SJSA1 (cell line): ENCODE results near the gene CDH18. TPM values are rescaled to one million over a fixed set of nuclear protein-coding genes. Genes with fewer than 3 reads are reported as not detected.

Experiments used
- DNase-seq, 2 experiments: peaks; one replicate each; pipeline ENCODE4 v3.0.0-alpha.2; 2015 to 2020; ENCODE audit warnings: low spot score in 2 of 2, low read depth in 1 of 2
- H3K27ac ChIP-seq: fragments of 250-450 bp; sonication (Bioruptor Pico); 2 replicates; pipeline ENCODE4 v1.5.1; 2020; ENCODE audit warnings: mild to moderate bottlenecking, moderate library complexity
- H3K27me3 ChIP-seq: fragments of 250-450 bp; sonication (Bioruptor Pico); replicated peaks from 2 replicates; pipeline ENCODE4 v1.5.1; 2020; ENCODE audit warnings: mild to moderate bottlenecking, moderate library complexity
- H3K36me3 ChIP-seq: fragments of 250-450 bp; sonication (Bioruptor Pico); 2 replicates; pipeline ENCODE4 v1.5.1; 2020; ENCODE audit warnings: mild to moderate bottlenecking
- H3K4me1 ChIP-seq: fragments of 250-450 bp; sonication (Bioruptor Pico); replicated peaks from 2 replicates; pipeline ENCODE4 v1.6.1; 2021; ENCODE audit warnings: mild to moderate bottlenecking
- H3K4me3 ChIP-seq: fragments of 250-450 bp; sonication (Bioruptor Pico); 2 replicates; pipeline ENCODE4 v1.5.1; 2020; ENCODE audit warnings: mild to moderate bottlenecking
- H3K9me3 ChIP-seq: fragments of 250-450 bp; sonication (Bioruptor Pico); replicated peaks from 2 replicates; pipeline ENCODE4 v1.5.1; 2020; ENCODE audit warnings: mild to moderate bottlenecking
- total RNA-seq: library from RNA; depleted of rRNA; stranded (reverse); fragments of >200 nt; shearing (Covaris generic); gene quantifications from 2 replicates; pipeline ENCODE4 v1.2.3, GENCODE V29; 2014

The CDH18 gene
- total RNA-seq, 1 experiment from 2014 or later: not detected

DNA sequence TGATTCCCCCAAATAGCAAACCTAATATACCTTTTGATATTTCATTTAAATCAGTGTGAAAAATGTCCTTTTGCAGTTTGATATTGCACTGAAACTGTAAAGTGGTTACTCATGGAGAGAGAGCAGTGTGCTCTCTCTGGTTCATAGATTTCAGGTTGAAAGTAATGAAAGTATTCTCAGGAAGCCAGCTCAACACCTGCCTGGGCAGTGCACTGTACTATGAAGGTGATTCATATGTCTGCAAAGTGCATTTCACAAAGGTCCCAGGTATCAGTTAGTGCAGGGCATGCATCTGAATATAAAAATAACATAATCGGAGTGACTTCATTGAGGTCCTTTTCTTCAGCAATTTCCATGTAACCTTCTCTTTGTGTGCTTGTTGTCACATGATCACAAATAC lies 274.3 kb downstream of the CDH18 start:
- no peak for DNase-seq

DNA sequence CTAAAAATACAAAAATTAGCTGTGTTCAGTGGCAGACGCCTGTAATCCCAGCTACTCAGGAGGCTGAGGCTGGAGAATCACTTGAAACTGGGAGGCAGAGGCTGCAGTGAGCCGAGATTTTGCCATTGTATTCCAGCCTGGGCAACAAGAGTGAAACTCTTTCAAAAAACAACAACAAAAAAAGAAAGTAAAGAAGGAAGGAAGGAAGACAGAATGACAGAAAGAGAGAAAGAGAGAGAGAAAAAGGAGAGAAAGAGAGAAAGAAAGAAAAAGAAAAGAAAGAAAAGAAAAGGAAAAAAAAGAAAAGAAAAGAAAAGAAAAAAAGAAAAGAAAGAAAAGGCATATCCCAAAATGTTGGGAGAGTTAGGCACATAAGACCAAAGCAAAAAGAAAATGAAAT lies 278.6 kb downstream of the CDH18 start:
- H3K36me3 ChIP-seq: no peaks in the 10 kb centered on the region
- H3K9me3 ChIP-seq: no peaks in the 10 kb centered on the region; the same call in 1 of the 2 replicates
- H3K27me3 ChIP-seq: no peaks in the 10 kb centered on the region
- no peak overlapping the region for H3K4me3 ChIP-seq
- DNase-seq: no peak
- H3K27ac ChIP-seq: no peak overlapping the region
- no peaks in the 10 kb centered on the region for H3K4me1 ChIP-seq

More for the DNA sequence above, 274.3 kb downstream of the CDH18 start:
- Histone ChIP-seq H3K36me3 (no peaks in the 10 kb centered on the region), H3K27ac (no peak overlapping the region), H3K4me3 (no peak overlapping the region), H3K27me3 (no peaks in the 10 kb centered on the region), H3K9me3 (no peaks in the 10 kb centered on the region; the same call in 1 of the 2 replicates), H3K4me1 (no peaks in the 10 kb centered on the region)

DNA sequence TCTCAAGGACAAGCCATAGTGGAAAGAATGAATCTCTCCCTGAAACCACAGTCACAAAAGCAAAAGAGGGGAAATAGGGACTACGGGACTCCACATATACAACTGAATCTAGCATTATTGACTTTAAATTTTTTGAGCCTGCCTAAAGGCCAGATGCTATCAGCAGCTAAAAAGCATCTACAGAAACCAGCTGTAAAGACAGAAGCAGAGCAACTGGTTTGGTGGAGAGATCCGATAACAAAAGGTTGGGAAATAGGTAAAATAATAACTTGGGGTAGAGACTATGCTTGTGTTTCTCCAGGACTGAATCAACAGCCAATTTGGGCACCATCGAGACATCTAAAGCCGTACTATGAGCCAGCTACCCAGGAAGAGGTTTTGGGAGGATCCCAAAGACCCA lies 281.2 kb downstream of the CDH18 start:
- no peak for DNase-seq
- Histone ChIP-seq H3K9me3 (no peaks in the 10 kb centered on the region; the same call in 1 of the 2 replicates), H3K27me3 (no peaks in the 10 kb centered on the region), H3K36me3 (no peaks in the 10 kb centered on the region), H3K4me3 (no peak overlapping the region), H3K27ac (no peak overlapping the region), H3K4me1 (no peaks in the 10 kb centered on the region)

DNA sequence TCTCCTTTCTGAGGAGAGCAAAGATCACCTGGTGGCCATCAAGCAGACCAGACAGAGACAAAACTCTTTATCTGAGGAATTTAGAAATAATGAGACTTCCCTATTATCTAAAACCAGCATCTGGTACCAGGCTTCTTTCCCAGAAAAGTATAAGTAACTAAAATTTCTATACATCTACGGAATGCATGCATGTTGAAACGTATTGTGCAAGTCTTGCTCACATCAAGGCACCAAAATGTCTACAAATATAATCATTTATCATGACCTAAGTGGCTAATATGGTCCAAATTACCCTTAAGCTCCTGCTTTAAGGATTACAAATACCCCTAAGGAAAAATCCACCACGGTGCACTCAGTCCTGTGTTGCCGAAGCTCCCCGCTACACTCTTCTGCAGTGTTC lies 286.3 kb downstream of the CDH18 start:
- no peaks in the 10 kb centered on the region for H3K4me1 ChIP-seq
- H3K36me3 ChIP-seq: no peaks in the 10 kb centered on the region
- no peak overlapping the region for H3K27ac ChIP-seq
- DNase-seq: no peak
- no peak overlapping the region for H3K4me3 ChIP-seq
- no peaks in the 10 kb centered on the region for H3K27me3 ChIP-seq
- H3K9me3 ChIP-seq: no peaks in the 10 kb centered on the region

DNA sequence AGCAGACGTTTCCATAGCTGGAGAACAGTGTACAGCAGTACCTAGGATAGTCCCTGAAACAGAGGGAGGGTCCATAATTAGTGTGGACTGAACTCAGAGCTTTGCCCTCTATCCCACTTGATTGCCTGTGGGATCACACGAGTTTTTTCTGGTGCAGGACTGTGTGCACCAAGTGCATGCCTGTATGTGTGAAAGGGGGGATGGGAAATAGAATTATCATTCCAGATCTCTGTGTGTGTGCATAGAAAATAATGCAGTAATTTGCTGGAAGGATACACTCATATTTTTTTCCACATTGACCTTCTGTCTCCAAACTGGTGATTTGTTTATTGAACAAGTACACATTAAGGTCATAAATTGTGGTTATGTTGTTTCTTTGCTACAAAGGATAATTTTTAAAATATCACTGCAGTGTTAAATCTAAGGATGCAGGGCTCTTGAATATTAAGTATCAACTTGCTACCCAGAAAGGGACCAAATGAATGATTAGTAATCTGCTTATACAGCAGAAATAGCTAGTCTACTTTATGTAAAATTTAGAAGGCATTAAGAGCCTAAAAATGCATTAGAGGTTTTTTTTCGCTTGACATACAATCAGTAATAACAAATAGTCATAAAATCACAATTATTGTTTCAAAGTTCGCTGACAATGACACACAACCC lies 292.9 kb downstream of the CDH18 start:
- H3K36me3 ChIP-seq: no peaks in the 10 kb centered on the region
- no peaks in the 10 kb centered on the region for H3K9me3 ChIP-seq
- H3K4me3 ChIP-seq: no peak overlapping the region
- no peak overlapping the region for H3K27ac ChIP-seq
- no peak for DNase-seq
- H3K27me3 ChIP-seq: no peaks in the 10 kb centered on the region
- no peaks in the 10 kb centered on the region for H3K4me1 ChIP-seq

DNA sequence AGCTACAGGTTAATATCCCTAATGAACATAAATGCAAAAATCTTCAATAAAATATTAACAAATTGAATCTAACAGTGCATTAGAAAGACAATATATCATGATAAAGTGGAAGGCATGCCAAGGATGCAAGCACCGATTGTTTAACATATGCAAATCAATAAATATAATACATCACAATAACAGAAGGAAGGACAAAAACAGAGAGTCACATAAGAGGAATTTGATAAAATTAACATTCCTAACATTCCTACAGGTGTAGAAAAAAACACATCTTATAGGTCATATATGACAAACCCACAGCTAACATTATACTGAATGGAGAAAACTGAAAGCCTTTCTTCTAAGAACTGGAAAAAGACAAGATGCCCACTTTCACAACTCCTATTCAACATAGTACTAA lies 297.0 kb downstream of the CDH18 start:
- Histone ChIP-seq H3K36me3 (no peaks in the 10 kb centered on the region), H3K27ac (no peak overlapping the region), H3K27me3 (no peaks in the 10 kb centered on the region), H3K4me1 (no peaks in the 10 kb centered on the region), H3K4me3 (no peak overlapping the region), H3K9me3 (no peaks in the 10 kb centered on the region)
- no peak for DNase-seq

DNA sequence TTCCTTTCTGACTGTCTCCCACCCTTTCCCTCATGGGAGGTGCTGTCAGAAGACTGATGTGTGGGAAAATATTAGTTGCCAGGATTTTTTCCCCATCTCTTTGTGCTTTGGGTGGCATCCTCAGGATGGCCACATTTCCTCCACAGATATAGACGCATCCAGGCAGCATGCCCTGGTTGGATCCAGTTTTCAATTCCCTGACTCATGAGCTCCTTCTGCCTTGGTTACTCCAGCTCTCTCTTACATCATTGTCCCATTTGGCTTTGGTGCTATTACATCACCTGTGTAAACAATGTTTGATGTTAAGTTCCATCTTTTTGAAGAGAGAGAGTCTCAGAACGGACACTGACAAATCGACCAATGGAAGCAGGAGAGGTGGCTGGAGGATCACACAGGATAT lies 302.5 kb downstream of the CDH18 start:
- H3K27ac ChIP-seq: no peak overlapping the region
- H3K36me3 ChIP-seq: no peaks in the 10 kb centered on the region
- H3K27me3 ChIP-seq: no peaks in the 10 kb centered on the region
- no peaks in the 10 kb centered on the region for H3K9me3 ChIP-seq
- no peaks in the 10 kb centered on the region for H3K4me1 ChIP-seq
- no peak overlapping the region for H3K4me3 ChIP-seq
- DNase-seq: no peak

DNA sequence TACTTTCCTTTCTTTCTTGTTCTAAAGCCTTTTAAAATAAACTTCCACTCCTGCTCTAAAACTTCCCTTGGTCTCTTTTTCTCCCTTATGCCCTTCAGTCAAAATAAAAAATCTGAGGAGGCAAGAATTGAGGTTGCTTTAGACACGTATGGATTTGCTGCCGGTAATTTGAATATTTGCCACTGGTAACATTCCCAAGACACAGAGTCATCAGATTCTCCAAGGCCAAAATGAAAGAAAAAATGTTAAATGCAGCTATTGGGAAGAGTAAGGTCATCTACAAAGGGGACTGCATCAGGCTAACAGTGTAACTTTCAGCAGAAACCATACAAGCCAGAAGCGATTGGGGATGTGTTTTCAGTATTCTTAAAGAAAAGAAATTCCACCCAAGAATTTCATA lies 311.1 kb downstream of the CDH18 start:
- no peak for DNase-seq
- no peaks in the 10 kb centered on the region for H3K36me3 ChIP-seq
- H3K9me3 ChIP-seq: no peaks in the 10 kb centered on the region
- H3K4me3 ChIP-seq: no peak overlapping the region
- no peaks in the 10 kb centered on the region for H3K27me3 ChIP-seq
- no peaks in the 10 kb centered on the region for H3K4me1 ChIP-seq
- no peak overlapping the region for H3K27ac ChIP-seq

DNA sequence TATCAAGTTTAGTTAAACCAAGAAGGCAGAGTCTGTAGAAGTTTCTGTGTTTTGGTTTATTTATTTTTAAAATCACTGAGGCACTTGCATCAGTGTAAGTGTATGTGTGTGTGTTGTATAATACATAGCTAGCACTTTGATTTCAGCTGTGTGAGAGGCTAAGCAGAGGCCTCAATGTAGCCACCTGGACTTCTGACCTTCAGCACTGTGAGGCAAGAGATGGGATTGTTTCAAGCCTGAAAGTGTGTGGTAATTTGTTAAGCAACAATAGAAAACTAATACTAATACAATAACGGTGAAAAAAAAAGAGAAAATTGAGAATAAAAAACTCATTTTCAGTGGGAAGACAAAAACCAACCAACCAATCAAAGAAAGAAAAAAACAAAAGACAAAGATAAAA lies 327.3 kb downstream of the CDH18 start:
- no peaks in the 10 kb centered on the region for H3K27me3 ChIP-seq
- H3K9me3 ChIP-seq: no peaks in the 10 kb centered on the region; the same call in 1 of the 2 replicates
- no peaks in the 10 kb centered on the region for H3K4me1 ChIP-seq
- H3K27ac ChIP-seq: no peak overlapping the region
- no peak for DNase-seq
- H3K36me3 ChIP-seq: no peaks in the 10 kb centered on the region
- no peak overlapping the region for H3K4me3 ChIP-seq

DNA sequence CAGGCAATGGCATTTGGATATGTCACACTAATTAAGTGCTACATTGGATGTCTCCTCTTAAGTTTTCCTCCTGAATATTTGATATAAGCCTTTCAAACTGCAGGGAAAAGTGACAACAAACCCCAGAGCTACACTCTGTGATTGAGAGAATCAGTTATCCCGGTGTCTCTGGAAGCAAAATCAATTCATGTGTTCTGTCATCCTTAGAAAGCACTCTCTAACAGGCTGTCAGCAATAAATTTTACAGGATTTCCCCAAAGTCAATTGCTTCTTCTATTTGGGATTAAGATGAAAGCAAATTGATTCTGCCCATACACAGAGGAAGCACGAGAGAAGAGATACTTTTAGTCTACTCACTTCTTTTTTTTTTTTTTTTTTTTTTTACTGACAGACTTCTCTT lies 332.4 kb downstream of the CDH18 start:
- Histone ChIP-seq H3K4me3 (no peak overlapping the region), H3K27ac (no peak overlapping the region), H3K9me3 (no peaks in the 10 kb centered on the region), H3K36me3 (no peaks in the 10 kb centered on the region), H3K4me1 (no peaks in the 10 kb centered on the region), H3K27me3 (no peaks in the 10 kb centered on the region)
- DNase-seq: no peak

DNA sequence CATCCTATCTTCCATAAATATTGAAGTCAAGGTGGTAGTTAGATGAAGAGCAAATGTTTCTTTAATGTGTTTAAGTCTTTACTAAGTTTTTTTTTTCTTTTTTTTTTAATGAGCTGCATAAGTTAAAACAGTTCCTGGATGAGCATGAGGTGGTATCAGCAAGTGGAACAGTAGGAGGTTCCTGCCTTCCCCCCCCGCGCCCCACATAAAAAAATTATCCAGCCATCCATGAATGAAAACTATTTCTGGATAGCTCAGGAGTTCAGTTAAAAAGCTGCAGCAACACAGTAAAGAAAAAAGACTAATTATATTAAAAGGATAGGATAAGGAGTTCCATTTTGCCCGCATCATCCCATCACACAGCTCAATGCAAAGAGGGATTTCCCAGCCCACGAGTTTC lies 349.5 kb downstream of the CDH18 start:
- Histone ChIP-seq H3K4me3 (no peak overlapping the region), H3K4me1 (no peaks in the 10 kb centered on the region), H3K36me3 (no peaks in the 10 kb centered on the region), H3K27me3 (no peaks in the 10 kb centered on the region), H3K9me3 (no peaks in the 10 kb centered on the region), H3K27ac (no peak overlapping the region)
- DNase-seq: no peak

DNA sequence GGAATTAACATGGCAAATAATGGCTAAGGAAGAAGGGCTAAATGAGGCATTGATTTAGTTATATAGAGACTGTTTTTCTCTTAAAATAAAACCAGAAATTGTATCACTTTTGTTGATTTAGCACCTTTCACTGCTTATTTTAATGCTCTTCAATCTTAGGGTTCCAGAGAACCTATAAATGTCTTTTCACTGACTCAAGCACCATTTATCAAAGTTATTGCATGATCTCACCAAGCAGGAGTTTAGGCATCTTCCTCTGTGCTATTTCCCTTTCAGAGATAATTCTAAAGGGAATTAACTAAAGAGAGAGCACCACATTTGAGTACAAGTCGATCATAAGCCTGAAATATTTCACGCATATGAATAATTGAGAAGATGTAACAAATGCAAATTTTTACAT lies 357.1 kb downstream of the CDH18 start:
- Histone ChIP-seq H3K4me3 (no peak overlapping the region), H3K36me3 (no peaks in the 10 kb centered on the region), H3K4me1 (no peaks in the 10 kb centered on the region), H3K9me3 (no peaks in the 10 kb centered on the region), H3K27ac (no peak overlapping the region), H3K27me3 (no peaks in the 10 kb centered on the region)
- no peak for DNase-seq

DNA sequence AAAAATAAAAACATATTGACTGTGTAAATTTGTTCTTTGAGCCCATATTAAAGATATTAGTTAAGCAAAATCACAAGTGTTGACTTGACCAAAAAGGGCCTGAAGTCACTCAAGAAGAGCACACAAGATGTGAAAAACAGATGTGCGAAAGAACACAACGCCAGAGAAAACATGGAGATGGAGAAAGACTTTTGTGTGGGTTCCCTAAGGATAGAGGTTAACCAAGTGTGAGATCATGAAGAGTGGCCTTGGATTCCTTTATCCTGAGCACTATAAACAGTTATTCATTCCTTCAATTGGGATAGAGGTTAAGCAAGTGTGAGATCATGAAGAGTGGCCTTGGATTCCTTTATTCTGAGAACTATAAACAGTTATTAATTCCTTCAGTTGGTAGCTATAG lies 361.8 kb downstream of the CDH18 start:
- H3K4me3 ChIP-seq: no peak overlapping the region
- H3K4me1 ChIP-seq: no peaks in the 10 kb centered on the region
- DNase-seq: no peak
- H3K27me3 ChIP-seq: no peaks in the 10 kb centered on the region
- H3K27ac ChIP-seq: no peak overlapping the region
- no peaks in the 10 kb centered on the region for H3K36me3 ChIP-seq
- H3K9me3 ChIP-seq: no peaks in the 10 kb centered on the region; the same call in 1 of the 2 replicates

DNA sequence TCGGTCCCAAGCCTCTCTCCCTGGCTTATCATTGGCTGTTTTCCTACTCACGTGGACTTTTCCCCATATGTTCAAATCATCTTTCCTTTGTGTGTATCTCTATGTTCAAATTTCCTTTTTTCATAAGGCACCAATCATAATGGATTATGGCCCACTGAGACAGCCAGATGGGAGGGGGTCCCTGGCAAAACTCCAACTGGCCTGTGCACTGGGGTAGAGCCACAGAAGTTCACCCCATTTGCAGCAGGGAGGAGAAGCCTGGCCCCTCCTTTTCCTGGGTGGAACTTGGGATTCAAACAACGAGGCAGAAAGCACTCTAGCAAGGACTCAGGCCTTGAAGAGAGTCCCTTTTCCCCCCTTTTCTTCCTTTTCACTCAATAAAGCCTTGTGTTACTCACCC lies 362.4 kb downstream of the CDH18 start:
- Histone ChIP-seq H3K27ac (no peak overlapping the region), H3K36me3 (no peaks in the 10 kb centered on the region), H3K4me1 (no peaks in the 10 kb centered on the region), H3K27me3 (no peaks in the 10 kb centered on the region), H3K9me3 (no peaks in the 10 kb centered on the region; the same call in 1 of the 2 replicates), H3K4me3 (no peak overlapping the region)
- no peak for DNase-seq

DNA sequence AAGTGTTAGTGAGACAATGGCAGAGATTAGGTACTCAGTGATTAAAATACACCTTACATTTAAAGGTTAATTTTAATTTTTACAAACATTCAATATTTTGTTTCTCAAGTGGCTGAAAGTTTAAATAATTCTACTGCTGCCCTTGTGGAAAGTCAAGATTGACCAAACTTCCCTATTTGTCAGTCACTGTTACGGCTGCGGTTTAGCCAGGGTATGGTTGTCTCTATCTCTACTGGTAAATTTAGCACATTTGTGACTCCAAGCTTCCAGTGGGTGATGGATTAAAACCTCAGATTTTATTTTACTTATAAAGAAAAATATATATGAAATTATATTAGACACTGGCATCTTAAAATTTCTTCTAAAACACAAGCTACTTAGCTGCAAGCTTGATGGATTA lies 368.4 kb downstream of the CDH18 start:
- Histone ChIP-seq H3K27me3 (no peaks in the 10 kb centered on the region), H3K9me3 (no peaks in the 10 kb centered on the region; the same call in 1 of the 2 replicates), H3K36me3 (no peaks in the 10 kb centered on the region), H3K27ac (no peak overlapping the region), H3K4me1 (no peaks in the 10 kb centered on the region), H3K4me3 (no peak overlapping the region)
- no peak for DNase-seq
